Stimulated activated CD4-positive, alpha-beta T cell treated with anti-CD3 and anti-CD28 coated beads, Interleukin-2, amount 100 ng/mL, for 4 hours (primary cell): Measurements from ENCODE around the gene CACNG8.
"Not testable (repeated sequence)": the region's sequence is repeated elsewhere in the genome, so short reads cannot be mapped to it uniquely, and the experiment has no call there.

Experiments used
- DNase-seq: peaks from one replicate; pipeline ENCODE4 v3.0.0-alpha.2; 2020; ENCODE audit warnings: low read depth

CACNG8 gene

DNA sequence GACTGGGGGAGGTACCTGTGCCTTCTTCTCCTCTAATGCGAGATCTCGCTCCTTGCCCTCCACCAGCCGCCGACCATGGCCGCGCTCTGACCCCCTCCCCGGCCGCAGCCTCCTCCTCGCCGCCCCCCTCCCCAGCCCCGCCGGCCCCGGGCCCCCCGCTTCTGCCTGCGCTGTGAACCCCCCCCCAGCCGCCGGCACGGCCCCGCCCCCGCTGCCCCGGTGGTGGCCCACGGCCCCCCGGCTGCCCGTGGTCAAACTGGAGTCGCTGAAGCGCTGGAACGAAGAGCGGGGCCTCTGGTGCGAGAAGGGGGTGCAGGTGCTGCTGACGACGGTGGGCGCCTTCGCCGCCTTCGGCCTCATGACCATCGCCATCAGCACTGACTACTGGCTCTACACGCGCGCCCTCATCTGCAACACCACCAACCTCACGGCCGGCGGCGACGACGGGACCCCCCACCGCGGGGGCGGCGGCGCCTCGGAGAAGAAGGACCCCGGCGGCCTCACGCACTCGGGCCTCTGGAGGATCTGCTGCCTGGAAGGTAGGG lies at the start of gene CACNG8:
TSS of gene CACNG8 (plus strand) at position 51 of the 545 bp plus-strand sequence.
- DNase-seq: no peak

DNA sequence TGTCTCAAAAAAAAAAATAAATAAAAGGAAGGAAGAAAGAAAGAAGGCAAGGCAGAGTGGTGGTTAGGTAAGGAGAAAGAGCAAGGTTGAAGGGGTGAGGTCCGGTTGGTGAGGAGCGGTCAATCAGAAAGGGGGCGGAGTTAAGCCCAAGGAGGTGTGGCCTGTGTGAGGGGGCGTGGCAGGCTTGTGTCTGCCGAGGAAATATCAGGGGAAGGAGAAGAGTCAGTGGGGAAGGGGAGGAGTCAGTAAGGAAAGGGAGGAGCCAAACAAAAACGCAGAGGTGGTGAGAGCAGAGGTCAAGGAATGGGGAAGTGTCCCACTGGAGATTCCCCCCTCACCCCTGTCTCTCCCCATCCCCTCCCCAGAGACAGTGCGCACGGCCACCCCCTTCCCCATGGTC lies 47.7 kb upstream of the CACNG8 start:
- DNase-seq: no peak

DNA sequence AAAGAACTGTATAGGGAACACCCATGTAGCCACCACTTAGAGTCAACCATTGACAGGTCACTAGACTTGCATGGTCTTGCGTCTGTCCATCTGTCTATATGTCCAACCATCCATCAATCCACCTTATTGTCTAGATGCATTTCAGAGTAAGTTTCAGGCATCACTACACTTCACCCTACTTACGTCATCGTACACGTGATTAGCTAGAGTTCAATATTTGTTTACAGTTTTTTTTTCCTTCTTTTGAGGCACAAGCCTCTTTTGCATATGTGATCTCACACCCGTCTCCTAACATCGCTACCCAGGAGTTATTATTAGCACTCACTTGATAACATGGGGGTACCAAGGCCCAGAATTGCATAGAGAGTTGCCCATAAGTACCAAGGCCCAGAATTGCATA lies 46.7 kb upstream of the CACNG8 start:
- DNase-seq: no peak

DNA sequence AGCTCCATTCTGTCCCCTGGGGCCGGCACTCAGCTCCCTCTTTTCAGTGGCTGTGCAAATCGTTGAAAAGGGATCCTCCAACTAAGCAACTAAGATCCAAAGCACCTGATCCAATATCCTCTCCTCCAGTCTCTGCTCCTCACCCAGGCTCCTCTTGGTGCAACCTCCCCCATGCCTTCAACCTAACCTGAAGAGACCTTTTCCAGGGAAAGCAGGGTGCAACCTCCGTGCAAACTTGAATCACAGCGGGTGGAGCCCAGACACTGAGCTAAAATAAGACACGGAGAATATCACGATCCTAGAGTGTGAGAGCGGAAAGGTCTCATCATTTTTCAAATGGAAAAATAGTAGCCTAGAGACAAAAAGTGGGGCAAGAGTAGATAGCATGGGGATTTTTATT lies 45.4 kb upstream of the CACNG8 start:
- no peak for DNase-seq

DNA sequence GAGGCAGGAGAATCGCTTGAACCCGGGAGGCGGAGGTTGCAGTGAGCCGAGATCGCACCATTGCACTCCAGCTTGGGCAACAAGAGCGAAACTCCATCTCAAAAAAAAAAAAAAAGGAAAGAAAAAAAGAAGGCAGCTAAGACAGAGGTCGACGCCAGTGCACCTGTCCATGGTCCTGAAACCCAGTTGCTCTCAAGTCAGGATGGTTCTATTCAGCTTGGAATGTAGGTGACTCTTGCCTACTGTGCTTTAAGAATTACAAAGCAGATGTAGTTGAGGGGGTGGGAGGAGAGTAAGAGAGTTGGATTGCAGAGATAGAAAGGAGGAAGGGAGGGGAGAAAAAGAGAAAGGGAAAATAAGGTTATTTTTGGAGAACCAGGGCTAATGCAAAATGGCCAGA lies 35.0 kb upstream of the CACNG8 start:
- DNase-seq: no peak

DNA sequence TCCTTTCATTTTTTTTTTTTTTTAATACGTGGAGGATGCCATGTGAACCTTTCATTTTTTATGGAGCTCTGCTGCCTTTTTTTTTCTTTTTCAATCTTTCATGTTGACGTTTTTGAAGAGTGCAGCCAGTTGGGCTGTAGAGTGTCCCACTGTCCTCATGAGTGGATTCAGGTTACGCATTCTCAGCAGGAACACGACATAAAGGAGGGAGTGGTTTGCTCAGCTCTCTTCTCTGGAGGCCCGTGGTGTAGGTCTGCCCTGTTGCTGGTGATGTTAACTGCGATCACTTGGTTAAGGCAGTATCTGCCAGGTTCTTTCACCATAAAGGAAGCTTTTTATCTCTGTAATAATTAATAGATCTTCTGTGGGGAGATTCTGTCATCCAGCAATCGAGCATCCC lies 26.7 kb upstream of the CACNG8 start:
- DNase-seq: no peak

DNA sequence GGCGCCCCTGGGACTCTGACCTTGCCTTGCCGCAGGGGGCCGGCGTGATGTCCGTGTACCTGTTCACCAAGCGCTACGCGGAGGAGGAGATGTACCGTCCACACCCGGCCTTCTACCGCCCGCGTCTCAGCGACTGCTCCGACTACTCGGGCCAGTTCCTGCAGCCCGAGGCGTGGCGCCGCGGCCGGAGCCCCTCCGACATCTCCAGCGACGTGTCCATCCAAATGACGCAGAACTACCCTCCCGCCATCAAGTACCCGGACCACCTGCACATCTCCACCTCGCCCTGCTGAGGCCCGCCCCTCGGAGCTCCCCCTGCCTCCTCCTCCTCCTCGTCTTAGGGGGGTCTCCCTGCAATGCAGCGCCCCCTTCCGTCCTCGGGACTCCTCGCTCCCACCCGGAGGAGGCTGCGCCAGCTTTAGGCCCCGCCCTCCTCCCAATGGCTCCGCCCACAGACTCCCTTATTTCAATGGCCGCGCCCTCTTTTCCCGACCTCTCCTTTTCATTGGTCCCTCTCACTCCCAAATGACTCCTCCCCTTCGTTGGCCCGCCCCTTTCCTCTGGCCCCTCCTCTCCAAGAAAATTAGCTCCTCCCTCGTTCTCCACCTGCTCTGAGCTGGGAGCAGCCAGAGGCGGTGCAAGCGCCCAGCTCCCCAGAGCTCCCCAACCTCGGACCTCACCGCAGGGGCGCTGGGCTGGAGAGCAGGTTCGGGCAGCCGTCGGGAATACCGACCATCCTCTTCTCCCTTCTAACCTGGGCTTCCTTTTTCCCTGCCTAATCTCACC lies 20.5 kb upstream of the CACNG8 start:
- DNase-seq: no peak

DNA sequence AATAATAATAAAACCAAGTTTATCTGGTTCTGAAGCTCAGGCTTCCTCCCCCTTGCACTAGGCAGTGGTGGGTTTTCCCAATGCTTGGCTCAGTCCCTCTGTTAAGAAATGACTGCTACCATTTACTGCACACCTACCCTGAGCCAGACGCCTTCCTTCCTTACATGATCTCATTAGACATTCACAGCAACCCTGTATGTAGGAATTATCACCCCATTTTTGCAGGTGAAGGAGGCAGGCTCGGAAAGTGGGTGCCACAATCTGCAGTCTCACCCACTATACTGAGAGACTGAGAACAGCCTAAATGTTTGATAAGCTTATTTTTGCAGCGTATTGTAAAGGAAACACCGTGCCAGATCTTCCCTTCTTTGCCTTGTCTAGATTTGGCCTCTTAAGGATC lies 18.3 kb upstream of the CACNG8 start:
- no peak for DNase-seq

DNA sequence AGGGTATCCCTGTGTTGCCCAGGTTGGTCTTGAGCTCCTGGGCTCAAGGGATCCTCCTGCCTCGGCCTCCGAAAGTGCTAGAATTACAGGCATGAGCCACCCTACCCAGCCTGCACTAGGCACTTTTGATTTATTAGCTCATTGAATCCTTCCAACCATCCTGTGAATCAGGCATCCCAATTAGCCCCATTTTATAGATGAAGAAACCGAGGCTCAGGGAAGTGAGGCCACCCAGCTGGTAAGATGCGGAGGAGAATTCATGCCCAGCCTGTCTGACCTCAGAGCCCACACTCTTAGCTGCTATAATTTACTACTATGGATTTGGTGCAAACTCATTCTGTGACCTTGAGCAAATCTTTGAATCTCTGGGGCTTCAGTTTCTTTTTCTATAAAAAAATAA lies 17.8 kb upstream of the CACNG8 start:
- DNase-seq: no peak

DNA sequence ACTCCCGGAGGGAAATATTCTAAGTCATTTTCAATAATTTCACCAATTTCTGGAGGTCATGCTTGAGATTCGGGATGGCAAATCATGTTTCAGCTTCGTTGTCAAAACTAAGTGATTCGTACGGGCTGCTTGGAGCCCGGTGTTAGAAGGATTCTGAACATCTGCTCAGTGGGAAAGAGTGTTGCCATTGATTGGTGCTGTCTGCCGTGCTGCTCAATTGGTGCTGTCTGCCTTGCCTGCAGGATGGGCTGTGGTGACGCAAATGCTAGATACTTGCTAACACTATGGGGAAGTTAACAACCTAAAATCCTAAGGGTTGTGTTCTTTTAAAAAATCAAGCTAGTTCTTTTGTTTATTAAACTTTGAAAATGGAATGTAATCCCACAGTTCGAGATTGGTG lies 17.3 kb upstream of the CACNG8 start:
- DNase-seq: no peak

DNA sequence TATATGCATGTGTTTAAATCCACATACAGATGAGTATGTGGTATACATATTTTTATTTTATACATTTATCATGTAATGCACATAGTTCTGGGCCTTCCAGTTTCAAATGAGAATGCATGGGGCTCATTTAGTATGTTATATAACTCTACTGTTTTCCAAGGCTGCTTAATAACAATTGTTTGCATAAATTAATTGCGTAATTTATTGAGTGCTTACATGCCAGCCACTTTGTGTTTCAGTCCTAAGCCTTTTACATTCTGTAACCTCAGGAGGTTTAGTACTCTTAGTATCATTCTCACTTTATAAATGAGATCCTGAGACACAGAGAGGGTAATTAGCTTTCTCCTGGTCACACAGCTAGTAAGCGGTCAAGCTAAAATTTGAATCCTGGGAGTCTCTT lies 16.7 kb upstream of the CACNG8 start:
- no peak for DNase-seq

DNA sequence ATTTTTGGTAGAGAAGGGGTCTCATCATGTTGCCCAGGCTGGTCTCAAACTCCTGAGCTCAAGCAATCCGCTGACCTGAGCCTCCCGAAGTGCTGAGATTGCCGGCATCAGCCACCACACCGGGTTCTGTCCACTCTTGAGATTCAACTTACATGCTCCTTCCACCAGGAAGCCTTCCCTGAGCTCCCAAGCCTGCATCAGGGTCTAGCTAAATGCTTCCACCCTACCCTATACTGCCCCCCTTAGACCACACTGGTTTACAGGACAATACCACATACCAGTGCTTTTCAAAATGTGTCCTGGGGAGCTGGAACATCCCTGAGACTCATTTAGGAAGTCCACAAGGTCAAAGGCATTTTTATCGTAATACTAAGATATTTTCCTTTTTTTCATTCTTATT lies 15.1 kb upstream of the CACNG8 start:
- DNase-seq: no peak

DNA sequence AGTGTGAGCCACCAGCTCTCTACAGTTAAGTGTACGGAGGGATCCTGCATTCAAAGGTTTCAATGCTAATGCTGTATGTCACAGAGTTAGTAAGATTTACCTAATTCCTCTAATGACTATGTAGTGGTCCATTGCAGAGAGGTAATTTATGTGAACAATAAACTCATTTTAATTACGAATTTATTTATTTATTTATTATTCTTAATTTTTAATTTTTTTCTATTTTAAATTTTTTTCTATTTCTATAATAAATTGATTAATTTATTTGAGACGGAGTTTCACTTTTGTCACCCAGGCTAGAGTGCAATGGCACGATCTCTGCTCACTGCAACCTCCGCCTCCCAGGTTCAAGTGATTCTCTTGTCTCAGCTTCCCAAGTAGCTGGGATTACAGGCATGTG lies 14.1 kb upstream of the CACNG8 start:
- DNase-seq: not testable (repeated sequence)

DNA sequence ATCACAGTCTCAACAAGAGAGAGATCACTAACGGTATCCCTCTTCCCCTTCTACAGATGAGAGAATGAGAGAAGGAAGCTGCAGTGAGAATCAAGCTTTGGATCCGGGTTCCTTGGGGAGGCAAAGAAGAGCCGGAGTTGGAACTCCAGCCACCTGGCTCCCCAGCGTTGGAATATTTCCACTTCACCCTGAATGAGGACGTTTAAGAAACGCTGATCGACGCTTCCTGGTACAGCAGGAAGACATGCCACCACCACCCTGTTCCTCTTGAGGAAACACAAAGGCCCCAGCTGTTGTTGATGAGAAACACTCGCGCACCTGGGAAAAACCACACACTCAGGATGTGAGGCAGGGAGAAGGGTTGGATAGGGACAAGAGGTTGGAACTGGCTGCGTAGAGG lies 11.3 kb upstream of the CACNG8 start:
- no peak for DNase-seq

DNA sequence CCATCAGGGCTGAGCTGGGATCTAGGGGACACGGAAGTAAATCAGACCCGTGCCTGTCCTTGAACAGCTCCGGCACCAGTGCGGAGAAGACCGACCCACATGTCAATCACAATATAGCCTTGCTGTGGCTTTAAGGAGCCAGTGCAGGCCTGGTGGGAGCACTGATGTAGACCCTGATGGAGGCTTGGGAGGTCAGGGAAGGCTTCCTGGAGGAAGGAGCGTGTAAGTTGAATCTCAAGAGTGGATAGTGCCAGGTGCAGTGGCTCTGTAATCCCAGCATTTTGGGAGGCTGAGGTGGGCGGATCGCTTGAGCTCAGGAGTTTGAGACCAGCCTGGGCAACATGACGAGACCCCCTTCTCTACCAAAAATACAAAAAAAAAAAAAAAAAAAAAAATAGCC lies 10.8 kb upstream of the CACNG8 start:
- no peak for DNase-seq

DNA sequence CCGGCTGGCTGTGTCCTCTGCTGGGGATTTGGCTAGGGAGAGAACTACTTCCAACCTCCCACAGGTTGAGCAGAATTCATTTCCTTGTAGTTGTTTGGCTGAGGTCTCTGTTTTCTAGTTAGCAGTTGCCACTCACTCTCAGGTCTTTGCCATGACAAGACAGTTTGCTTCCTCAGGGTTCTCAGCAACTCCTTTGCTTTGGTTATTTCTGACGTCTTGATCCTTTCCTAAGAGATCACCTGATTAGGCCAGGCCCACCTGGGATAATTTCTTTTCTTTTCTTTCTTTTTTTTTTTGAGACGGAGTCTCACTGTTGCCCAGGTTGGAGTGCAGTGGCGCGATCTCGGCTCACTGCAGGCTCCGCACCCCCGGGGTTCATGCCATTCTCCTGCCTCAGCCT lies 9.4 kb upstream of the CACNG8 start:
- DNase-seq: no peak

DNA sequence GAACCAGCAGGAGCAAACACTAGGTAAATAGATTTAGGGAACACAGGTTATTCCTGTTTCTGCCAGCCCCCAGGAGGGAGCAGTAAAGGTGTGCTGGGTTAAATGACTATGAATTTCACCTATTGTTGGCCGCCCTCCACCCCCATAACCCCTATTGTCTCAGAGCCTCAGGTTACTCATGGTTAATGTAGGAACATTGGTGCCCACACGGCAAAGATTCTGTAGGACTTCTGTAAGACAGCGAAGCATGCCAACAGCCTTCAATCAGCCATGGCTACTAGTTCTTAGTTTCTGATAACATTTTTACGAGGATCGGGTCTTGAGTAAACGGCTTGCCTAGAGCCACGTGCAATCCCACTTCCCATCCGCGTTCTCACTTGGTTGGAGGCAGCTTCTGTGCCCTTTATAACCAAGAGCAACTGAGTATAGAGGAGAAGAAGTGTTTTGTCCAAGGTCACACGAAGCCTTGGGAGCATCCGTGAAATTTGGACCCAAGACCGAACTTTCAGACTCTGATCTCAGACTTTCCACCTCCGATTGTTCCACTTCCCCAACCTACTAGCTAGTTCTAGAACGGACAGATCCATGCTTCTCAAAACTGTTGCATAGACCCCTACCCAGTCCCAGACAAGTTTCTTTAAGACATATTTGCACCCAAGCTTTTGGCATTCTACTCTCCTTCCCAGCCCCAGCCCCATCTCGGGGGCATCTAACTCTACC lies 5.1 kb upstream of the CACNG8 start:
- no peak for DNase-seq

DNA sequence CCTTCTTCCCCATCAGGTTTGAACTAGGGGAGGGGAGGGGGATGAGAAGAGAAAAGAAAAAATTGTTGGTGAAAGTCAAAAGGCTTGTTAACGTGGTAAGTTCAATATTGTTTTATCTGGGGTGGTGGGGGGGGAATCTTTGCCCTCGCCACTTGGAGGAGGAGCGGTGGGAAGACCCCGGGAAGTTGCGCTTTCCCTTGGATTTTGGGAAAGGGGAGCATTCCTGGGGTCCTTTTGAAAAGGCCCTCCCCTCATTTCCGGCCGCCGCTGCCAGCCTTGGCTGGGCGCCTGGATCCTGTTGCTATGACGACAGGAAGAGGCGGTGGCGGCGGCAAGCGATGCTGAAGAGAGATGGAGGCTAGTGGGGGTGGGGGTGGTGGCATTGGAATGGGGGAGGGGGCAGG lies 4.6 kb upstream of the CACNG8 start:
- DNase-seq: no peak

DNA sequence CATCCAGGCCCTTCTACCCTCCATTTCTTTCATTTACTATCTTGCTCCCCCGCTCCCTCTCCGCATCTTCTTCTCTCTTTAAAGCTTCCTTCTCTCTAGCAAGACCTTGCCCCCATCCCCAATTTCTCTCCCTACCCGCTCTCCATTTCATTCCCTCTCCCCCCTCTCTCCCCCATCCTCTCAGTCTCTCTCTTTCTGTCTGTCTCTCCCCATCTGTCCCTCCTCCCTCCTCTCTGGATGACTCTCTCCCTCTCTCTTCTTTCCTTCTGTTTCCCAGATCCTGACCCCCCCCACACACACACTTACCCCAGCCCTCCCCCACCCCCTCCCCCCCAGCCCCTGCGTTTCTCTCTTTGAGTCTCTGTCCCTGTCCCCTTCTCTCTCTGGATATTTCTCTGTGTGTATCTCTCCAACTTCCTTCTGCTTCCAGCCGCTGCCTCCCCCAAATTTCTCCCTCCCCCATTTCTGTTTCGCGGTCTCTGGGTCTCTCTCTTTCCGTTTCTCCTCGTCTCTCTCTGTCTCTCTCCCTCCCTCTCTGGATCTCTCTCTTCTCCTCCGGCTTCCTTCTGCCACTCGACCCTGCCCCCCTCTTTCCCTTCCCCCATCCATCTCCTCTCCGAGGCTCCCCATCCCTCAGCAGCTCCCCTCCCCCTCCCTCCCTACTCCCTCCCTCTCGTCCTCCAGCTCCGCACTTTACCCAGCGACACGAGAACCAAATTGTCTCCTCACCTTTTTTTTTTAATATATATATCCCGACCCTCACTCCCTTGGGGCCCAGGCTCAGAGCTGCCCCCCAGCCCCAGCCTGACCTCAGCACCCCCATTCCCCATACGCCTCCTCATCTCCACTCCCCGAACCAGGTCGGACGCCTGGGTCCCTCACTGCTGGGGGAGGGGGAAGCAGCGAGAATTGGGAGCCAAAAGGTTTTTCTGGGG lies 3.6 kb upstream of the CACNG8 start:
- DNase-seq: no peak

DNA sequence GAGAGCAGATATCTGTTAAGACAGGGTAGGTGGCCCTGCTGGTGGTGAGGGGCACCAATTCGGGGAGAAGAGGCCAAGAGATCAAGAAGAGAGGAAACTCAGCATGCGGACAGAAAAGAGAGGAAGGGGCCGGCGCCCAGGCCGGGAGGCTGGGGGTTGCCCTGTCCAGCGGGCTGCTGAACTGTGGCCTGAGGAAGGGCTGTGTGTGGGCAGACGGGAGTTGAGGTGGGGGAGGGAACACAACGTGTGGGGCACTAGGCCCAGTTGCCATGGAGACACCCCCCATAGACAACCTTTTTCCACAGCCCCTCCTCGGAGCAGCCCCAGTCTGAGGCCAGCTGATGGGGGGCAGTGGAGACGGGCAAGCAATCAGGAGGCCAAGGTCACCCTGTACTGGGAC lies 2.5 kb upstream of the CACNG8 start:
- no peak for DNase-seq

DNA sequence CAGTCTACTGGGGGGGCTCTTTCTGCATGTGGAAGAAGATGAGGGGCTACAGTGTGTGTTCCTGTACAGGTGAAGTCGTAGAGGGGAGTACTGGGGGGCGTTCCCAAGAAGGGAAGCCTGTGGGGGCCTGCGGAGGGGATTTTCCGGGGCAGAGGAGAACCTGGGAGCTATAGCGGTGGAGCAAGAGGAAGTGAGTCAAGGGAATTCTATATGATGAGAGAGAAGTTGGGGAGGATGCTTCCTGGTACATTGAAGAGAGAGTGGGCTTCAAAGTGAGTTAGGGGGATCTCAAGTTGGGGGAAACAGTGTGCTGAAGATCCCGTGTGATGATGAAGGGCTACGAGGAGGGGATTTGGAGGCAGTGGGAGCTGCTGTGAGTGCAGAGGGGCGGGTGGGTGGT lies 1.9 kb upstream of the CACNG8 start:
- no peak for DNase-seq
